IMR-90 (cell line): ENCODE data around the gene PSMB2.

Experiments
- ELK1 ChIP-seq: fragments of 150-350 bp; IDR thresholded peaks from 2 replicates; pipeline ENCODE4 v1.6.1; 2016; ENCODE audit warnings: low read depth, mild to moderate bottlenecking, low read length, moderate library complexity, borderline replicate concordance
- TF ChIP-seq, protein P1 (sequence below): conservative IDR thresholded peaks from 2 replicates; pipeline ENCODE4 v1.5.1; 2012; ENCODE audit warnings: mild to moderate bottlenecking, low read depth, low read length, improper control_type of control experiment

DNA sequence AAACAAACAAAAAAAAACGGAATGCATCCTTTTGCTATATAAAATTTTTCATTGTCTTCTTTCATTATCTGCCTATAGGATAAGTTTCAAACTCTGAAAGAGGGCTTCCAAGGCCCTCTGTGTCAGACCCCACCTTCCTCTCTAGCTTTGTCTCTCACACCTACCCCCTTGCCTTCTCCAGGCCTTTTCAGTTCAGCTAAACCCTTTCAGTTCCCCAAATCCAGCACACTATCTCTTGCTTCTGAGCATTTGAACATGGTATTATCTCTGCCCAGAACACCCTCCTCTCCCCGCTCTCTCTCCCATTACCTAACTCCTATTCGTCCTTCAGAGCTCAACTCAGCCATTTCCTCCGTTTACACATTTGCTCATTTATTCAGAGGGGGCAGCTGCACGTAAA, 41.7 kb upstream of the PSMB2 start:
- no peak for TF ChIP-seq ELK1
- TF ChIP-seq, protein P1, sequence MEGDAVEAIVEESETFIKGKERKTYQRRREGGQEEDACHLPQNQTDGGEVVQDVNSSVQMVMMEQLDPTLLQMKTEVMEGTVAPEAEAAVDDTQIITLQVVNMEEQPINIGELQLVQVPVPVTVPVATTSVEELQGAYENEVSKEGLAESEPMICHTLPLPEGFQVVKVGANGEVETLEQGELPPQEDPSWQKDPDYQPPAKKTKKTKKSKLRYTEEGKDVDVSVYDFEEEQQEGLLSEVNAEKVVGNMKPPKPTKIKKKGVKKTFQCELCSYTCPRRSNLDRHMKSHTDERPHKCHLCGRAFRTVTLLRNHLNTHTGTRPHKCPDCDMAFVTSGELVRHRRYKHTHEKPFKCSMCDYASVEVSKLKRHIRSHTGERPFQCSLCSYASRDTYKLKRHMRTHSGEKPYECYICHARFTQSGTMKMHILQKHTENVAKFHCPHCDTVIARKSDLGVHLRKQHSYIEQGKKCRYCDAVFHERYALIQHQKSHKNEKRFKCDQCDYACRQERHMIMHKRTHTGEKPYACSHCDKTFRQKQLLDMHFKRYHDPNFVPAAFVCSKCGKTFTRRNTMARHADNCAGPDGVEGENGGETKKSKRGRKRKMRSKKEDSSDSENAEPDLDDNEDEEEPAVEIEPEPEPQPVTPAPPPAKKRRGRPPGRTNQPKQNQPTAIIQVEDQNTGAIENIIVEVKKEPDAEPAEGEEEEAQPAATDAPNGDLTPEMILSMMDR, result no peak
